Measurements from ENCODE around the gene CCM2L. TPM values are rescaled to one million over a fixed set of nuclear protein-coding genes. Genes with fewer than 3 reads are reported as not detected.
"Not testable (repeated sequence)": the region's sequence is repeated elsewhere in the genome, so short reads cannot be mapped to it uniquely, and the experiment has no call there.

Gene CCM2L
- total RNA-seq, 1 experiment from 2014 or later = 0.32 TPM

DNA sequence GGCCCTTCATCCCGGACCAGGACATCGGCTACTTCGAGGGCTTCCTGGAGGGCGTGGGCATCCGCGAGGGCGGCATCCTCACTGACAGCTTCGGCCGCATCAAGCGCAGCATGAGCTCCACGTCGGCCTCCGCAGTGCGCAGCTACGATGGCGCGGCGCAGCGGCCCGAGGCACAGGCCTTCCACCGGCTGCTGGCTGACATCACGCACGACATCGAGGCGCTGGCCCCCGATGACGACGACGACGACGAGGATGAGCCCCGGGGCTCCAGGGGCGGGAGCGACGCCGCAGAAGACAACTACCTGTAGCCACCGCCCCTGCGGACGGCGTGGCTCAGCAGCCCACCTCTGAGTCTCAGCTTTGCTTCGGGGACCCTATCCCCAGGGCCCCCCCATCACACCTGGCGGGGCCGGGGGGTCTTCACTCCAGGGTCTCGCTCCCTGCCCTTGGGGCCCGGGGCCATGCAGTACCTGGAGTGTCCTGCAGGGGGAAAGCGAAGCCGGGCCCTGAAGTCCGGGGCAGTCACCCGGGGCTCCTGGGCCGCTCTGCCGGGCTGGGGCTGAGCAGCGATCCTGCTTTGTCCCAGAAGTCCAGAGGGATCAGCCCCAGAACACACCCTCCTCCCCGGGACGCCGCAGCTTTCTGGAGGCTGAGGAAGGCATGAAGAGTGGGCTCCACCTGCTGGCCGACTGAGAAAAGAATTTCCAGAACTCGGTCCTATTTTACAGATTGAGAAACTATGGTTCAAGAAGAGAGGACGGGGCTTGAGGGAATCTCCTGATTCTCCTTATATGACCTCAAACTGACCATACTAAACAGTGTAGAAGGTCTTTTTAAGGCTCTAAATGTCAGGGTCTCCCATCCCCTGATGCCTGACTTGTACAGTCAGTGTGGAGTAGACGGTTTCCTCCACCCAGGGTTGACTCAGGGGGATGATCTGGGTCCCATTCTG lies 21.0 kb downstream of the CCM2L start:
- BruUV-seq (replicated peaks) = no TSS peak
- POLR2A ChIA-PET = interaction anchor here (0.6 to 1.0 kb wide), 3 partner anchors 11 to 231 kb away, joined by 3 to 16 read pairs (median 4); no protein-coding TSS in a partner anchor
- peaks cover 27% of the 10 kb centered on the region for H3K27me3 Mint-ChIP-seq (ENCODE audit: insufficient read depth, unreplicated experiment)

DNA sequence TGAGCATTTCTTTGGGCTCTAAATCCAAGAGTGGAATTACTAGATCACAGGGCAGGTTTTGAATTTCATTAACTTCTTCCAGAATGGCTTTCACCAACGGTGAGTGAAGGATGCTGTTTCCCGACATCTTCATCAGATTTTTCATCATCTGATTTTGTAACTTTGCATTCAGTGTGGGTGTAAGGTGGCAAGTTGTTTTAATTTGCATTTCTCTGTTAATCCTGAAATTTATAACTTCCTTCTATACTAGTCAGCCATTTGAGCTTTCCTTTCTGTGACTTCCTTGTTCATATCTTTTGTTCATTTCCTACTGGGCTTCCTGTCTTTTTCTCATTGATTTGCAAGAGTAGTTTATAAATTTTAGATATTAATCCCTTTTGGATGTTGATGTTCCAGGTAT lies 23.1 kb downstream of the CCM2L start:
- ChIA-PET CTCF (interaction anchor here (0.5 to 3.8 kb wide), 3 partner anchors 16 to 386 kb away, joined by 3 to 12 read pairs (median 7); no protein-coding TSS in a partner anchor), POLR2A (no interaction called here)
- H3K9me3 ChIP-seq = no peaks in the 10 kb centered on the region
- peaks cover 24% of the 10 kb centered on the region for H3K27me3 Mint-ChIP-seq (ENCODE audit: insufficient read depth, unreplicated experiment)
- H3K4me1 Mint-ChIP-seq (ENCODE audit: low read depth, unreplicated experiment) = no peaks in the 10 kb centered on the region
- H3K9me3 Mint-ChIP-seq (ENCODE audit: unreplicated experiment) = no peaks in the 10 kb centered on the region
- H3K4me3 Mint-ChIP-seq (ENCODE audit: unreplicated experiment) = no peak overlapping the region
- peaks cover 6% of the 10 kb centered on the region for H3K4me1 ChIP-seq
- H3K4me3 ChIP-seq (ENCODE audit: low read depth, low read length) = no peak overlapping the region
- H3K27me3 ChIP-seq (replicated peaks; ENCODE audit: control insufficient read depth, insufficient read depth, low read length) = peaks cover 7% of the 10 kb centered on the region
- no peaks in the 10 kb centered on the region for H3K36me3 Mint-ChIP-seq (ENCODE audit: insufficient read depth, unreplicated experiment)
- TF ChIP-seq, protein P1, sequence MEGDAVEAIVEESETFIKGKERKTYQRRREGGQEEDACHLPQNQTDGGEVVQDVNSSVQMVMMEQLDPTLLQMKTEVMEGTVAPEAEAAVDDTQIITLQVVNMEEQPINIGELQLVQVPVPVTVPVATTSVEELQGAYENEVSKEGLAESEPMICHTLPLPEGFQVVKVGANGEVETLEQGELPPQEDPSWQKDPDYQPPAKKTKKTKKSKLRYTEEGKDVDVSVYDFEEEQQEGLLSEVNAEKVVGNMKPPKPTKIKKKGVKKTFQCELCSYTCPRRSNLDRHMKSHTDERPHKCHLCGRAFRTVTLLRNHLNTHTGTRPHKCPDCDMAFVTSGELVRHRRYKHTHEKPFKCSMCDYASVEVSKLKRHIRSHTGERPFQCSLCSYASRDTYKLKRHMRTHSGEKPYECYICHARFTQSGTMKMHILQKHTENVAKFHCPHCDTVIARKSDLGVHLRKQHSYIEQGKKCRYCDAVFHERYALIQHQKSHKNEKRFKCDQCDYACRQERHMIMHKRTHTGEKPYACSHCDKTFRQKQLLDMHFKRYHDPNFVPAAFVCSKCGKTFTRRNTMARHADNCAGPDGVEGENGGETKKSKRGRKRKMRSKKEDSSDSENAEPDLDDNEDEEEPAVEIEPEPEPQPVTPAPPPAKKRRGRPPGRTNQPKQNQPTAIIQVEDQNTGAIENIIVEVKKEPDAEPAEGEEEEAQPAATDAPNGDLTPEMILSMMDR (IDR thresholded peaks at IDR 0.05; ENCODE audit: insufficient read depth in 1 of 2, low read depth in 1 of 2, low read length in 1 of 2, severe bottlenecking in 1 of 2, unreplicated experiment in 1 of 2) = no peak
- no TSS peak for BruUV-seq (replicated peaks)
- intact Hi-C loops (cut with micrococcal nuclease; ENCODE audit: unreplicated experiment) = loop anchor here (5.0 kb wide), 1 partner anchor 66 kb away; the partner anchor contains the start of gene XKR7
- no peak for DNase-seq
- H3K36me3 ChIP-seq (ENCODE audit: control insufficient read depth, insufficient read depth, low read length) = no peaks in the 10 kb centered on the region
- H3K27ac Mint-ChIP-seq (ENCODE audit: unreplicated experiment) = no peak overlapping the region

More for the DNA sequence above, 21.0 kb downstream of the CCM2L start:
- H3K27ac Mint-ChIP-seq (ENCODE audit: unreplicated experiment) = no peak overlapping the region
- Histone ChIP-seq H3K4me1 (peaks cover 6% of the 10 kb centered on the region), H3K4me3 (ENCODE audit: low read depth, low read length) (peak overlapping the region; percentile 31), H3K9me3 (no peaks in the 10 kb centered on the region), H3K27me3 (replicated peaks; ENCODE audit: control insufficient read depth, insufficient read depth, low read length) (peaks cover 7% of the 10 kb centered on the region), H3K36me3 (ENCODE audit: control insufficient read depth, insufficient read depth, low read length) (no peaks in the 10 kb centered on the region)
- TF ChIP-seq, protein P1 (IDR thresholded peaks at IDR 0.05; ENCODE audit: insufficient read depth in 1 of 2, low read depth in 1 of 2, low read length in 1 of 2, severe bottlenecking in 1 of 2, unreplicated experiment in 1 of 2) = peak; percentile 24 to 100
- H3K4me1 Mint-ChIP-seq (ENCODE audit: low read depth, unreplicated experiment) = no peaks in the 10 kb centered on the region
- intact Hi-C loops (cut with micrococcal nuclease; ENCODE audit: unreplicated experiment) = loop anchor here (1.0 to 5.0 kb wide), 5 partner anchors 61 to 209 kb away; partner anchors contain the start of genes PDRG1 and XKR7
- H3K36me3 Mint-ChIP-seq (ENCODE audit: insufficient read depth, unreplicated experiment) = no peaks in the 10 kb centered on the region
- peak; percentile 97 to 98 for DNase-seq
- no peaks in the 10 kb centered on the region for H3K9me3 Mint-ChIP-seq (ENCODE audit: unreplicated experiment)
- peak overlapping the region; percentile 54 for H3K4me3 Mint-ChIP-seq (ENCODE audit: unreplicated experiment)
- CTCF ChIA-PET = interaction anchor here (0.6 to 7.5 kb wide), 22 partner anchors 9 to 458 kb away, joined by 3 to 92 read pairs (median 5); partner anchors contain the start of genes PDRG1 and TM9SF4

DNA sequence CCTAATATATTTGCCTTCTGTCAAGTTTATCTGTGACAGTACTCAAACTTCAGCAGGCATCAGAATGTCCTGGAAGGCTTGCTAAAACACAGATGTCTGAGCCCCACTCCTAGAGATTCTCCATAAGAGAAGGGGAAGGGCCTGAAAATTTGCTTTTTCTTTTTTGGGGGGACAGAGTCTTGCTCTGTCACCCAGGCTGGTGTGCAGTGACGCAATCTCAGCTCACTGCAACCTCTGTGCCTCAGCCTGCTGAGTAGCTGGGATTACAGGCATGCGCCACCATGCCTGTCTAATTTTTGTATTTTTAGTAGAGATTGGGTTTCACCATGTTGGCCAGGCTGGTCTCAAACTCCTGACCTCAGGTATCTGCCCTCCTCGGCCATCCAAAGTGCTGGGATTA lies 23.5 kb downstream of the CCM2L start:
- H3K36me3 Mint-ChIP-seq (ENCODE audit: insufficient read depth, unreplicated experiment); H3K9me3 Mint-ChIP-seq (ENCODE audit: unreplicated experiment); H3K9me3 ChIP-seq; POLR2A ChIA-PET; H3K27ac Mint-ChIP-seq (ENCODE audit: unreplicated experiment); H3K36me3 ChIP-seq (ENCODE audit: control insufficient read depth, insufficient read depth, low read length); H3K27me3 ChIP-seq (replicated peaks; ENCODE audit: control insufficient read depth, insufficient read depth, low read length); H3K4me1 Mint-ChIP-seq (ENCODE audit: low read depth, unreplicated experiment); H3K4me3 Mint-ChIP-seq (ENCODE audit: unreplicated experiment); H3K4me3 ChIP-seq (ENCODE audit: low read depth, low read length); H3K4me1 ChIP-seq; BruUV-seq (replicated peaks): not testable (repeated sequence)
- H3K27me3 Mint-ChIP-seq (ENCODE audit: insufficient read depth, unreplicated experiment) = peaks cover 24% of the 10 kb centered on the region
- intact Hi-C loops (cut with micrococcal nuclease; ENCODE audit: unreplicated experiment) = loop anchor here (5.0 kb wide), 1 partner anchor 66 kb away; the partner anchor contains the start of gene XKR7
- CTCF ChIA-PET = interaction anchor here (1.0 to 3.8 kb wide), 4 partner anchors 16 to 210 kb away, joined by 3 to 12 read pairs (median 6); no protein-coding TSS in a partner anchor
- DNase-seq = peak in 1 of 2 experiments; percentile 24

Data from Caco-2 (cell line).